GM18511 (cell line): ENCODE measurements around the gene NRXN3.
A peak's percentile ranks its signal among the peaks of the same experiment; 100 is the strongest.

Experiments
- ATAC-seq: cut with Tn5 transposase; IDR thresholded peaks from one replicate; pipeline ENCODE4 v1.9.1; 2021; ENCODE audit warnings: mild to moderate bottlenecking, moderate library complexity; ENCODE audit not compliant: unreplicated experiment

NRXN3 gene

GRCh38 chr14:78764645-78765044 is 594.5 kb downstream of the NRXN3 start:
- ATAC-seq: no peak

- no peak for ATAC-seq
Measured at GRCh38 chr14:78767436-78767835, 597.3 kb downstream of the NRXN3 start.

- ATAC-seq: no peak
Measured at GRCh38 chr14:78782551-78782950, 612.4 kb downstream of the NRXN3 start.

- no peak for ATAC-seq
Measured at GRCh38 chr14:78785265-78785664, 615.1 kb downstream of the NRXN3 start.

- no peak for ATAC-seq
Measured at GRCh38 chr14:78788467-78789360, 618.5 kb downstream of the NRXN3 start.

GRCh38 chr14:78790271-78790670 is 620.1 kb downstream of the NRXN3 start:
- ATAC-seq: no peak

GRCh38 chr14:78798757-78799156 is 628.6 kb downstream of the NRXN3 start:
- ATAC-seq: no peak

- no peak for ATAC-seq
Measured at GRCh38 chr14:78805570-78805969, 635.4 kb downstream of the NRXN3 start.

GRCh38 chr14:78823035-78823434 is 652.9 kb downstream of the NRXN3 start:
- ATAC-seq: no peak

GRCh38 chr14:78823516-78823915 is 653.3 kb downstream of the NRXN3 start:
- ATAC-seq: no peak

GRCh38 chr14:78829274-78829673 is 659.1 kb downstream of the NRXN3 start:
- peak; percentile 81 for ATAC-seq

GRCh38 chr14:78834766-78835451 is 664.7 kb downstream of the NRXN3 start:
- ATAC-seq: no peak

- no peak for ATAC-seq
Measured at GRCh38 chr14:78835909-78836308, 665.7 kb downstream of the NRXN3 start.

- peak; percentile 82 for ATAC-seq
Measured at GRCh38 chr14:78836777-78837176, 666.6 kb downstream of the NRXN3 start.

GRCh38 chr14:78838959-78839358 is 668.8 kb downstream of the NRXN3 start:
- ATAC-seq: no peak

GRCh38 chr14:78840898-78841297 is 670.7 kb downstream of the NRXN3 start:
- no peak for ATAC-seq

GRCh38 chr14:78847801-78848200 is 677.6 kb downstream of the NRXN3 start:
- ATAC-seq: no peak

GRCh38 chr14:78848234-78848820 is 678.2 kb downstream of the NRXN3 start:
- peak; percentile 94 for ATAC-seq

- ATAC-seq: no peak
Measured at GRCh38 chr14:78849952-78850351, 679.8 kb downstream of the NRXN3 start.

GRCh38 chr14:78851189-78851588 is 681.0 kb downstream of the NRXN3 start:
- ATAC-seq: no peak

GRCh38 chr14:78852040-78852439 is 681.9 kb downstream of the NRXN3 start:
- no peak for ATAC-seq

GRCh38 chr14:78857974-78858373 is 687.8 kb downstream of the NRXN3 start:
- no peak for ATAC-seq
